ENCODE measurements around the gene ATXN7L2.
"Not testable (repeated sequence)": the region's sequence is repeated elsewhere in the genome, so short reads cannot be mapped to it uniquely, and the experiment has no call there.

The ATXN7L2 gene

GRCh38 chr1:109483672-109484518 lies at the start of gene ATXN7L2:
Gene ATXN7L2 (plus strand): TSS chr1:109483905. CDS start chr1:109483954, 49 bp downstream.
- peak; percentile 98 for DNase-seq (ENCODE audit: low spot score)

- no peak for DNase-seq (ENCODE audit: low spot score)
Observed at GRCh38 chr1:109434484-109434883, 49.2 kb upstream of the ATXN7L2 start.

- peak; percentile 12 for DNase-seq (ENCODE audit: low spot score)
Observed at GRCh38 chr1:109438798-109439297, 44.9 kb upstream of the ATXN7L2 start.

DNA sequence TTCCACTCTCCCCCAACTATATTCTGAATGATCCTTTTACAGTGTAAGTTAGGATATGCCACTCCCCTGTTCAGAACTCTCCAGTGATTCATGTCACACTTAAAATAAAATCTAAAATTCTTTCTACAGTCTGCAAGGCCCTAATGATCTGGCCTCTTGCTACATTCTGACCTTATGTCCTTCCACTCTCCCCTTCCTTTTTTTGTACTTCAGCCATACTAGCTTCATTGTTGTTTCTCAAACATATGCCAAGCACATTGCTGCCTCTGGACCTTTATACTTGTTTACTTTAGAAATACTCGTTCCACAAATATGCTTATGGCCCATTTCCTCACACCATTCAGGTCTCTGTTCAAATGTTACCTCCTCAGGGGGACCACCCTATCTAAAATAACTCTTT lies 42.6 kb upstream of the ATXN7L2 start:
- no peak for DNase-seq (ENCODE audit: low spot score)

- DNase-seq (ENCODE audit: low spot score): no peak
Observed at GRCh38 chr1:109443476-109443875, 40.2 kb upstream of the ATXN7L2 start.

DNA sequence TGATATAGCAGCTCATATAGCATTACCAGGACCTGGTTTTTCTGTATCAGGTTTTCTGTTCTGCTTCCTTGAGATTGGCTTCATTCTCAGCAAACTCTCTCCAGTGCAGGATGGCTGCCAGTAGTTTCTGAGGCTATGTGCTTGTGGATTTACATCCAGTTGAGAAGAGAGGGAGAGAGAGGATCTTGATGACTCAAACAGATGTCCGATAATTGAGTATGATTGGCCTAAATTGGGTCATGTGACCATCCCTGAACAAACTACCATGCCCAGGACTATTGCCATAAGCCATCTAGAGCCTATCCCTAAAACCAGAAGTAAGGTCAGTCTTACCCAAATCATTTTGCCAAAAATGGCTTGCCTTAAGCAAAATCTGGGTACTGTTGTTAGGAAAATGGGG lies 39.4 kb upstream of the ATXN7L2 start:
- DNase-seq (ENCODE audit: low spot score): no peak

GRCh38 chr1:109445949-109446695 lies 37.6 kb upstream of the ATXN7L2 start:
- not testable (repeated sequence) for DNase-seq (ENCODE audit: low spot score)

DNA sequence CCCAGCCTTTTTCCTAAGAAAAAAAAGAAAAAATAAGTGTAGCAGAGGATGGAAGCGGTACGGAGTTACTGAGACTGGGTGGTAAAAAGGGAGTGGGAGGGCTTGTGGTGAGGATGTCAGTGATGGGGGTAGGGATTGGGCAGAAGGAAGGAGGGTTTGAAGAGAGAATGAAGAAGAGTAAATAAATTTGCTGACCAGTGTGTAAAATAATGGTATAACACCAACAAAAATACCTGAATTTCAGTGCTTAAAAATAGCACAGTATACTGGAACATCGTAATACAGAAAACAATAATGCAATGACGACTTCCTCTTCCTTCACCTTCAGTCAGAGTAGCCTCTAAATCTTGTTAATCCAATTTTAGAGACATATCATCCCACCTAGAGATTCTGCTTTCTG lies 36.2 kb upstream of the ATXN7L2 start:
- DNase-seq (ENCODE audit: low spot score): no peak

DNA sequence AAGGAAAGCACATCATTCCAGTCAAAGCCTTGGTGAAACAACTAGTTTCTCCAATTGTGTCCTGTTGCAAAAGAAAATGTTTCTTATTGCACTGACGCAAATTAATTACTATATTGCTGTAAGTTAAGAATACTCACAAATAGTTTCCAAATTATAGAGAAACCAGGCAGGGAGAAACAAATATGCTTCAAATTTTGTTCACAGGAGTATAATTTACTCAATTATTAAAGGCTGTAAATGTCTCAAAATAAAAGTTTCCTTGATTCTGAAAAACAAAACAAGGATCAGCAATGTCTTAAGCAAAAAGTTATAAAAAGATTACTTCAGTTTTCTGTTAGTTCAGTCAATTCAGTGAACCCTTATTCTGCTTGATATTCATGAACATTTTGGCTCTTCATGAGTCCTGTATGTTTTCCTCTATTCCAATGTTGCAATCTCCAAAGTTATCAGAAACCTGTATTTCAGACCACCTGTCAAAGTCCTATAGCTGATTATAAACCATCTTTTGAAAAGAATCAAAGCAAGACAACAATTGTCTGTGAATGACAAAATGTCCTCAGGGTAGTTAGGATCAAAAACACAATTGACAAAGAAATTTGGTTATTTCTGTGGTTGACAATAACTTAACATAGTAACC lies 29.1 kb upstream of the ATXN7L2 start:
- DNase-seq (ENCODE audit: low spot score): no peak

- DNase-seq (ENCODE audit: low spot score): no peak
Observed at GRCh38 chr1:109457819-109458218, 25.9 kb upstream of the ATXN7L2 start.

DNA sequence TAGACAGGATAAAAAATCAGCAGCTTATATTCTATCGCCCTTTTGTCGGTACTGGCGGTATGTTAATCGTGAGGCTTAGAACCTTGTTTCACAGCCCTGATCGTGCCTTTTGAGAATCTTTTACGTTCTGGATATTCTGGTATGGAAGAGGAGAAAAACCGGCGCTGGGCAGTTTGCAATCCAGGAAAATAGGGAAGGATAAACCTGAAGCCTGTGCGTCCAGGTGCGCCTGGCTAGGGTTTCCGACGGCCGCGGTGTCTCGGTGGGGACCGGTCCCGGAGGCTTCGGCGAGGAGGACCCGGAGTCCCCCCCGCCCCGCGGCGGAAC lies 17.6 kb upstream of the ATXN7L2 start:
- DNase-seq (ENCODE audit: low spot score): no peak

DNA sequence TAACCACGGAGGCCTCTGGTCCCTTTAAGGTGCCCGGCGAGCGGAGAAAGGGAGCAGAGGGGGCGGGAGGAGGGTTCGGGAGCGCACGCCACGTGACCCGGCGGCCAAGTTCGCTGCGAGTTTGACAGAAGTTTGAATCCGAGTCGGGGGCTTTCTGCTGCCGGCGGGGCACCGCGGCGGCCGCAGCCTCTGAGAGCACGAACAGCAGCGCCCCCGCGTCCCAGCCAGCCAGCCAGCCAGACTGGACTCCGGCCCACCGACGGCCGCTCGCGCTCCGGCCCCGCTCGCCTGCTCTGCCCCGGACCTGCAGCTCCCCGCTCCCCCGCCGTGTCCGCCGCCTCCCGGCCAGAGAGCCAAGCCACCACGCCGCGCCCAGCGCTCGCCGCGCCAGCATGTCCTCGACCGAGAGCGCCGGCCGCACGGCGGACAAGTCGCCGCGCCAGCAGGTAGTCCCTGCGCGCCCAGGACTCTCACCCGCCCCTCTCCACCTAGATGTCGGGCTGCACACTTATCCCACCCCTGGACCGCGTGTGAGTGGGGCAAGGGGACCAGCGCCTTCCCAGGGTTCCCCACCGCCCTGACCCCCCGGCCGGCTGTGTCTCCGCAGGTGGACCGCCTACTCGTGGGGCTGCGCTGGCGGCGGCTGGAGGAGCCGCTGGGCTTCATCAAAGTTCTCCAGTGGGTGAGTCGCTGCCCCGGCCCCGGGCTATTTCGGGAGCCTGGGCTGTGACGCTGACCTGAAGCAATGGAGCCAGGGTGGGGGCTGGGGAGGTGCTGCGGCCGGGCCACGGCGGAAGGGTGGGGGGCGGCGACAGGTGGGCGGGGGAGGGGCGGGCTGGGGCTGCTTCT lies 17.0 kb upstream of the ATXN7L2 start, which contains the start of gene SYPL2:
Gene SYPL2, plus strand, starts transcription at position 95 of the 849 bp plus-strand sequence. Its CDS starts 298 bp downstream, at position 393.
- DNase-seq (ENCODE audit: low spot score): no peak

- peak; percentile 11 for DNase-seq (ENCODE audit: low spot score)
Observed at GRCh38 chr1:109467301-109467777, 16.4 kb upstream of the ATXN7L2 start.

DNA sequence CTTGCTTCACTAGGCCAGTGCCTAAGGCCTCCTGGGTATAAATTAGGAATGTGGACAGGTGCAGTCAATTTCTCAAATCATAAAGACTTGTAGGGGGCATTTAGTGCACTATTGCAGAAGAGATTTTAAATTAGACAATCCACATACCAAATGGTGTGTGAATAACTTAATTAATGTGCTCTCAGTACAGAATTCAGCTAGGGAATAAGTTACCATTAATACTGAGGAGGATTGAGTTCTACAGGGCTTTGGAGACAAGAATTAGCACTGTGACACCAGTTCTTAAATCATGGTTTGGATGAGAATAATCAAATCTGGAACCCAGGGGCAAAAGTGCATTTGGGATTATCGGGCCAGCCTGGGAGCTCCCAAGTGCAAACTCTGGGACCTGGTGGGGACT lies 15.6 kb upstream of the ATXN7L2 start:
- no peak for DNase-seq (ENCODE audit: low spot score)

- peak; percentile 7 for DNase-seq (ENCODE audit: low spot score)
Observed at GRCh38 chr1:109468903-109469302, 14.8 kb upstream of the ATXN7L2 start.

- no peak for DNase-seq (ENCODE audit: low spot score)
Observed at GRCh38 chr1:109470245-109470644, 13.5 kb upstream of the ATXN7L2 start.

- DNase-seq (ENCODE audit: low spot score): no peak
Observed at GRCh38 chr1:109472779-109473178, 10.9 kb upstream of the ATXN7L2 start.

DNA sequence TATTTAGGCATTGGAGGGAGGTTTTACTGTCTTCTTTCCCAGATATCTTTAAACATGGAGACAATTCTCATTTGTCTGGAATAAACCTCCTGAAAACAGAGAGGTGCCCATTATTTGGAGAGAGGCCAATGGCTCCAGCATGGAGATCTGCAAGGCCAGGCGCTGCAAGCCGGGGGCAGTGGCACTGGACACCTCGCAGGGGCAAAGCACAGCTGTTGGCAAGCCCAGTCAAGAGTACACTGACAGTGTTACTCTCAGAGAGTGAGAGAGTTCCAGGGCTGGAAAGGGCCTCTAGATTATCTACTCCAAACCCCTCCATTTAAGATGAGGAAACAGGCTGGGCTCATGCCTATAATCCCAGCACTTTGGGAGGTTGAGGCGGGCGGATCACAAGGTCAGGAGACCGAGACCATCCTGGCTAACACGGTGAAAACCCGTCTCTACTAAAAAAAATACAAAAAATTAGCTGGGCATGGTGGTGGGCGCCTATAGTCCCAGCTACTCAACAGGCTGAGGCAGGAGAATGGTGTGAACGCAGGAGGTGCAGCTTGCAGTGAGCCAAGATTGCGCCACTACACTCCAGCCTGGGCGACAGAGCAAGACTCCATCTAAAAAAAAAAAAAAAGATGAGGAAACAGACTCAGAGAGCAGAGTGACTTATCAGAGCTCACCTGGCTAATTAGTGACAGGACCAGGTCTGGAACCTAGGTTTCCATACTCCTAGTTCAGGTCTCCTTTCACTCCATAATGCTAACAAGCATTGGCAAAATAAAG lies 10.2 kb upstream of the ATXN7L2 start:
- not testable (repeated sequence) for DNase-seq (ENCODE audit: low spot score)

GRCh38 chr1:109474697-109475096 lies 9.0 kb upstream of the ATXN7L2 start:
- peak; percentile 1 for DNase-seq (ENCODE audit: low spot score)

GRCh38 chr1:109475261-109475660 lies 8.4 kb upstream of the ATXN7L2 start:
- DNase-seq (ENCODE audit: low spot score): no peak

DNA sequence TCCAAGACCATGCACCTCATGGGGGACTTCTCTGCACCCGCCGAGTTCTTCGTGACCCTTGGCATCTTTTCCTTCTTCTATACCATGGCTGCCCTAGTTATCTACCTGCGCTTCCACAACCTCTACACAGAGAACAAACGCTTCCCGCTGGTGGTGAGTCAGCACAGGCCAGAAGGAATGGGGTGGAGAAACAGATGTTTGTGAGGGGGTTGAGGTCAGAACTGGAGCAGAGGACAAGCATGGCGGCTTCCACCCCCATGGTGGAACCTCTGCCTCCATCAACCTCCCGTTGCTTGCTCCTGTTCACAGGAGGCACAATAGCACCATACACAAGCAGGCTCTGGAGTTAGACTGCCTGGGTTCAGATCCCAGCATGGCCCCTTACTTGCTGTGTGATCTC lies 6.9 kb upstream of the ATXN7L2 start:
- DNase-seq (ENCODE audit: low spot score): no peak
